Skin of body (tissue), 2 donors: Measurements from ENCODE around the gene VCAN. TPM values are rescaled to one million over a fixed set of nuclear protein-coding genes. Genes with fewer than 3 reads are reported as not detected.

ENCODE experiments used
- DNase-seq: peaks from one replicate; lab custom pipeline; 2025; lab: John Stamatoyannopoulos, UW
- total RNA-seq: library from RNA; depleted of rRNA; stranded (reverse); fragments of >200 nt; gene quantifications from one replicate; pipeline ENCODE4 v1.2.3, GENCODE V29; 2014

The VCAN gene
- total RNA-seq, 1 donor from 2014 or later, result 396 TPM

- peak; percentile 50 for DNase-seq
Observed at GRCh38 chr5:83562791-83563557, 91.4 kb downstream of the VCAN start.

GRCh38 chr5:83563631-83564030 is 92.1 kb downstream of the VCAN start:
- DNase-seq, result no peak

GRCh38 chr5:83564069-83564749 is 92.7 kb downstream of the VCAN start:
- DNase-seq, result peak; percentile 35

GRCh38 chr5:83567741-83568140 is 96.2 kb downstream of the VCAN start:
- DNase-seq, result no peak

GRCh38 chr5:83568186-83568585 is 96.6 kb downstream of the VCAN start:
- DNase-seq, result no peak

GRCh38 chr5:83570916-83571315 is 99.4 kb downstream of the VCAN start:
- no peak for DNase-seq

GRCh38 chr5:83572271-83572670 is 100.7 kb downstream of the VCAN start:
- no peak for DNase-seq

DNA sequence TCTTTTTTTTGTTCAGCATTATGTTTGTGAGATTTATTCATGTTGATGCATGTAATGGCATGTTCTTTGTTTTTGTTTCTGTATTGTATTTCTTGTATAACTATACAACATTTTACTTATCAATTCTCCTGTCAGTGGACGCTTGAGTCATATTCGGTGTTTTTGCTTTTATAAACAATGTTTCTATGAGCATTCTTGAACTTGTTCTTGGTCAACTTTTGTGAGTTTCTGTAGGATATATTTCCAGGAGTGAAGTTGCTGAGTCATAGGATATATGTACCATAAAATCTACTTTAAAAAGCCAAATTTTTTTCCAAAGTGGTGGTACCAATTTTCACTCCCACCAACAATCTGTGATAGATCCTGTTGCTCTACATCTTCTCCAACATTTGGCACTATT is 104.8 kb downstream of the VCAN start:
- DNase-seq, result no peak

- DNase-seq, result no peak
Observed at GRCh38 chr5:83577036-83577636, 105.6 kb downstream of the VCAN start.

GRCh38 chr5:83583859-83584258 is 112.3 kb downstream of the VCAN start:
- no peak for DNase-seq

DNA sequence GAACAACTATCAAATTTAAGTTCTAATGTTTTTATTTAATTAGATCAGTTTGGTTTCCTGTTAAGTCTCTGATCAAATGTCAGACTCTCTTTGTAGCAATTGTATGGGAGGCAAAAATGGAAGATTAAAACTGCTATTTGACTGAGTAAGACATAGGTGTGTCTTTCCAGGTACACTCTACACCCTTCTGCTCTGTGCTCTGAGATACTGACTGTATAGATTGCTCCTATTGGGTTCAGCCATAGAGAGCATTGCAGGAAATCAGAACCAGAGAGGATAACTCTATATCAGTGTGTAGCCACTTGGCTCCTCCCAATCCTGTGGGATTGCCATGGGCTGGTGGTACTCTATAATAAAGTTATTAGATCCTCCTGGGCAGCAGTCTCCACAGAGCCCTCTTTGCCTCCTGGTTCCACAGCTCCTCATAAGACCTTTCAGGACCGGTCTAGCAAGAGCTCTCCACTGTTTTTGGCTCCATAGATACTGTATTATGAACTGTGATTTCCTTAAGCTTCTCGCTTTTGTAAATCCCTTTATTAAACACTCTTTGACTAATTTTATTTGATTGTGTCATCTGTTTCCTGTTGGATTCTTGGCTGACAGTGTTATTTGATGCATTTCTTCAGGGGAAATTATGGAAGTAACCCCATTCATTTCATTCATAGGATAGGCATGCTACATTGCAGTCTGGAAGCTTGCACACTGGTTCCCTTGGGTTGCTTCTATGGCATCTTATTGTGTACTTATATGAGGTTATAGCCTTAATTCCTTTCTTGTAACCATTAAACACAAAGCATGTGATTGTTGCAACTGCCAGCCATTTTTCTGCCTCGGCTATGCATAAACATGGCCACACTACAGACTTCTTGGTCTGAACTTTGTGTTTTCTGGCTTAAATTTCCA is 115.6 kb downstream of the VCAN start:
- DNase-seq, result peak; percentile 32

DNA sequence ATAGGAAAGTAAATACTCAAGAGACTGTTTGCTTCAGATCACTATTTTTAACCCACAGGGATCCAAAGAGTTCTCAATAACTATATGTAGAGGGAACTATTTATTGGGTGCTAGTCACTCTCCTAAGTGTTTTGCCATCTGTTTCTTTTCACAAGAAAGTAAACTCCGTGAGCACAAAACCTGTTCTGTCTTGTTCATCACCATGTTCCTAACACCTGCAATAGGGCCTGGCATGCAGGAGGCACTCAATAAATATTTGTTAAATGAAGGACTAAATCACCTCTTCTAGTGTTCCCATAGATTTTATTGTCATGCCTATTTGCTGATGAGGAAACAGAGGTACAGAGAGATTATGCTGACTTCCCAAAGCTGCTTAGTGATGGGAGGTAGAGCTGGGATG is 118.2 kb downstream of the VCAN start:
- no peak for DNase-seq

GRCh38 chr5:83590966-83591365 is 119.4 kb downstream of the VCAN start:
- no peak for DNase-seq

DNA sequence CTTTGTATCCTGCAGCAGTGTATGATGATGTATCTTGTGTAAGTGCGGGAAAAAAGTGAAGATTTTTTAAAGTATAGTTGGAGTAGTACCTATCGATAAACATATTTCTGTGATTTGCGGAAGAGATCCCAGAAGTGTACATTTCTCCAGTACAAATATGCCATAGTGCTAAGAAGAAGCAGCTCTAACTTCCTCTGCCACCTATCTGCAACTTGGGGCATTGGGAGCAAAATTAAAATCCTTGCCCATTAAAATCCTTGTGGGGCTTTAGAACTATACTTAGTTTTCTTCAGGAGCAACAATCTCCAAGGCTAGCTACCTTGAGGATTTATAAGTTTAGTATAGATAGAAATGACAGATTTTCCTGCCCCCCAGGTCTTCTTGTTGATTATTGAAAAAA is 123.7 kb downstream of the VCAN start:
- DNase-seq, result no peak

DNA sequence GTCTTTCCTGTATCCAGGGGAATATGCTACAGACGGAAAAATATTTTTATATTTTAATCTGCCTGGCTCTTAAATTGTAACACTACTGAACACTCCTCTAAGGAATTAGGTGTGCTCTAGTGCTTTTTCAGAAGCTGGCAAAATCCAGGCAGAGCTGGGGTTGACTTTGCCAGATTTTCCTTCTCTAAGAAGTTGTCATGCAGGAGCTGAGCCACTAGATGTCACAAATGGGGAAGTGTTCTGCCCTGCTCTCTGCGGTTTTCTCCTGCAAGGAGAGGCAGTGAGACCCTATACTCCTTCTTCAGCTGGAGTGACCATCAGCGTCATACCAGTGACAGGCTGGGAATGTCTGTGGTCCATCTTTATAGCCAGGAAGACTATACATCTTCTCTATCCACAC is 136.6 kb downstream of the VCAN start:
- DNase-seq, result no peak

DNA sequence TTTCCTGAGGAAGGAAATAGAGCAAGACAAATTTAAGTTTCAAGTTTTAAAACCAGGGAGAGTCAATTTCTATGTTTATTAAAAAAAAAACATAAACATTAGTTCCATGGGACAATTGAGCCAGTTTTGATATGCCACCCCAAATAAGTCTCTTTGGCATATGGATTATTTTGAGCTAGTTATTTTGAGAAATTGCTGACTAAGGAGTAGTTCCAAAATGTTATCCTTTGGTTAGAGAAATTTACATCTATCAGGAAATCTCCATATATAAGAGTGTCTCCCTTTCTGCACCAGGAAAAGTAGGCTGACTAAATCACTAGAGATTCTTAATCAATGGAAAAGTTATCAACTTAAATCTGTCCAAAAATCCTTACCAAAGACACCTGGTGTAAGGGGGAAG is 143.3 kb downstream of the VCAN start:
- no peak for DNase-seq

- DNase-seq, result no peak
Observed at GRCh38 chr5:83628360-83628759, 156.8 kb downstream of the VCAN start.
